HEK293 (cell line): ENCODE measurements around the gene GPR4.

Experiments used
- ZBTB1 ChIP-seq: fragments of 450-650 bp; formaldehyde crosslinking; IDR thresholded peaks from 2 replicates; pipeline ENCODE4 v1.5.1; 2016; ENCODE audit warnings: missing biosample characterization, missing genetic modification characterization
- ZBTB49 ChIP-seq: fragments of 450-650 bp; formaldehyde crosslinking; IDR thresholded peaks from 2 replicates; pipeline ENCODE4 v1.5.1; 2016; ENCODE audit warnings: missing biosample characterization, missing genetic modification characterization, low read depth
- ZNF292 ChIP-seq: fragments of 450-650 bp; formaldehyde crosslinking; IDR thresholded peaks from 2 replicates; pipeline ENCODE4 v1.5.1; 2016; ENCODE audit warnings: low read depth, missing biosample characterization, missing genetic modification characterization, borderline replicate concordance
- ZNF510 ChIP-seq: fragments of 450-650 bp; formaldehyde crosslinking; IDR thresholded peaks from 2 replicates; pipeline ENCODE4 v1.5.1; 2018; ENCODE audit warnings: mild to moderate bottlenecking, missing genetic modification characterization, missing biosample characterization; ENCODE audit not compliant: insufficient replicate concordance
- ZNF521 ChIP-seq: fragments of 450-650 bp; formaldehyde crosslinking; IDR thresholded peaks from 2 replicates; pipeline ENCODE4 v1.5.1; 2017; ENCODE audit warnings: missing biosample characterization, mild to moderate bottlenecking, missing genetic modification characterization
- ZNF558 ChIP-seq: fragments of 450-650 bp; formaldehyde crosslinking; IDR thresholded peaks from 2 replicates; pipeline ENCODE4 v1.5.1; 2016; ENCODE audit warnings: missing biosample characterization, missing genetic modification characterization
- ZNF600 ChIP-seq: fragments of 450-650 bp; formaldehyde crosslinking; IDR thresholded peaks from 2 replicates; pipeline ENCODE4 v1.5.1; 2016; ENCODE audit warnings: missing biosample characterization, missing genetic modification characterization
- TF ChIP-seq, protein P1 (sequence below): fragments of 450-650 bp; formaldehyde crosslinking; IDR thresholded peaks from 2 replicates; pipeline ENCODE4 v1.5.1; 2016; ENCODE audit warnings: missing biosample characterization, missing genetic modification characterization

DNA sequence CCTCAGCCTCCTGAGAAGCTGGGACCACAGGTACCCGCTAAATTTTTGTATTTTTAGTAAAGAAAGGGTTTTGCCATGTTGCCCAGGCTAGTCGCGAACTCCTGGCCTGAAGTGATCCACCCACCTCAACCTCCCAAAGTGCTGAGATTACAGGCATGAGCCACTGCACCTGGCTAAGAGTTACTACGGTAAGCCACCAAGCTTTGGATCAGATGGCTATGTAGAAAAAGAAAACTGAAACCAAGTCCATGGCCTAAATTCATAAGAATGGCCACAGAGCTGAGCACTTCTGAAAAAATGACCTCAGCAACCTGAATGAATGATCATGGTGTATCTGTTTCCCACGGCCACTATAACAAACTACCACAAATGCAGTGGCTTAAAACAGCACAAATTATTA is 26.8 kb downstream of the GPR4 start:
- TF ChIP-seq ZNF510 (tag by site-specific recombination): no peak
- TF ChIP-seq ZNF292 (tag by site-specific recombination): no peak
- TF ChIP-seq ZNF521 (tag by site-specific recombination): no peak
- TF ChIP-seq, protein P1, sequence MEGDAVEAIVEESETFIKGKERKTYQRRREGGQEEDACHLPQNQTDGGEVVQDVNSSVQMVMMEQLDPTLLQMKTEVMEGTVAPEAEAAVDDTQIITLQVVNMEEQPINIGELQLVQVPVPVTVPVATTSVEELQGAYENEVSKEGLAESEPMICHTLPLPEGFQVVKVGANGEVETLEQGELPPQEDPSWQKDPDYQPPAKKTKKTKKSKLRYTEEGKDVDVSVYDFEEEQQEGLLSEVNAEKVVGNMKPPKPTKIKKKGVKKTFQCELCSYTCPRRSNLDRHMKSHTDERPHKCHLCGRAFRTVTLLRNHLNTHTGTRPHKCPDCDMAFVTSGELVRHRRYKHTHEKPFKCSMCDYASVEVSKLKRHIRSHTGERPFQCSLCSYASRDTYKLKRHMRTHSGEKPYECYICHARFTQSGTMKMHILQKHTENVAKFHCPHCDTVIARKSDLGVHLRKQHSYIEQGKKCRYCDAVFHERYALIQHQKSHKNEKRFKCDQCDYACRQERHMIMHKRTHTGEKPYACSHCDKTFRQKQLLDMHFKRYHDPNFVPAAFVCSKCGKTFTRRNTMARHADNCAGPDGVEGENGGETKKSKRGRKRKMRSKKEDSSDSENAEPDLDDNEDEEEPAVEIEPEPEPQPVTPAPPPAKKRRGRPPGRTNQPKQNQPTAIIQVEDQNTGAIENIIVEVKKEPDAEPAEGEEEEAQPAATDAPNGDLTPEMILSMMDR (tag by site-specific recombination): no peak
- TF ChIP-seq ZBTB49: no peak
- no peak for TF ChIP-seq ZNF600 (tag by site-specific recombination)
- TF ChIP-seq ZBTB1: no peak
- TF ChIP-seq ZNF558 (tag by site-specific recombination): no peak
